Measurements from ENCODE around the gene TMEM72.

DNA sequence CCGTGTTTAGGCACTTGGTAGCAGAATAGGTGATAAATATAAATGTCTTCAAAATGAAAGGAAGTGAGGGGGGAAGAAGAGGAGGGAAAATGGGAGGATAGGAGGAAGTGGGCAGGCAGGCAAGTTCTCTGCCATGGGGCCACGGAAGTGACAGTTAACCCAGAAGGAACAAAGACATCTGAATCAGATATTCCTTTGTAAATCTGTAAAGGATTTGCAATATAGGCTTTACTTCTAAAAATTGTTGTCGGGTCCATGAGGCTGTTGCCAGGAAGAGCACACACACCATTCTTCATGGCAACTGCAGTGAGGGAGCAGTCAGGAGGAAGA is 24.8 kb downstream of the TMEM72 start:
- TF ChIP-seq, protein P1, sequence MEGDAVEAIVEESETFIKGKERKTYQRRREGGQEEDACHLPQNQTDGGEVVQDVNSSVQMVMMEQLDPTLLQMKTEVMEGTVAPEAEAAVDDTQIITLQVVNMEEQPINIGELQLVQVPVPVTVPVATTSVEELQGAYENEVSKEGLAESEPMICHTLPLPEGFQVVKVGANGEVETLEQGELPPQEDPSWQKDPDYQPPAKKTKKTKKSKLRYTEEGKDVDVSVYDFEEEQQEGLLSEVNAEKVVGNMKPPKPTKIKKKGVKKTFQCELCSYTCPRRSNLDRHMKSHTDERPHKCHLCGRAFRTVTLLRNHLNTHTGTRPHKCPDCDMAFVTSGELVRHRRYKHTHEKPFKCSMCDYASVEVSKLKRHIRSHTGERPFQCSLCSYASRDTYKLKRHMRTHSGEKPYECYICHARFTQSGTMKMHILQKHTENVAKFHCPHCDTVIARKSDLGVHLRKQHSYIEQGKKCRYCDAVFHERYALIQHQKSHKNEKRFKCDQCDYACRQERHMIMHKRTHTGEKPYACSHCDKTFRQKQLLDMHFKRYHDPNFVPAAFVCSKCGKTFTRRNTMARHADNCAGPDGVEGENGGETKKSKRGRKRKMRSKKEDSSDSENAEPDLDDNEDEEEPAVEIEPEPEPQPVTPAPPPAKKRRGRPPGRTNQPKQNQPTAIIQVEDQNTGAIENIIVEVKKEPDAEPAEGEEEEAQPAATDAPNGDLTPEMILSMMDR (IDR thresholded peaks at IDR 0.05) = no peak
- TF ChIP-seq POLR2A (IDR thresholded peaks at IDR 0.05) = no peak

All from testis (tissue), 2 donors.